RWPE2 (cell line): ENCODE data around the gene TRERF1.

ENCODE experiments used
- ATAC-seq: fragments of 200-7000 bp; cut with Tn5 transposase; 3 replicates; pipeline ENCODE4 v1.9.1; 2021; ENCODE audit warnings: low read depth
- DNase-seq: peaks from one replicate; pipeline ENCODE4 v3.0.0-alpha.2; 2020; ENCODE audit warnings: low spot score
- H3K27ac ChIP-seq: fragments of 450-650 bp; 2 replicates; pipeline ENCODE4 v1.5.1; 2017; ENCODE audit warnings: mild to moderate bottlenecking; ENCODE audit not compliant: poor library complexity, severe bottlenecking
- H3K27me3 ChIP-seq: fragments of 250-450 bp; sonication (Bioruptor Pico); 2 replicates; pipeline ENCODE4 v1.5.1; 2021; ENCODE audit warnings: mild to moderate bottlenecking, moderate library complexity; ENCODE audit not compliant: insufficient read depth, poor library complexity, severe bottlenecking
- H3K36me3 ChIP-seq: fragments of 250-450 bp; sonication (Bioruptor Pico); 2 replicates; pipeline ENCODE4 v1.5.1; 2020; ENCODE audit warnings: low read depth, mild to moderate bottlenecking, moderate library complexity
- H3K4me1 ChIP-seq: fragments of 250-450 bp; sonication (Bioruptor Pico); 2 replicates; pipeline ENCODE4 v1.5.1; 2021; ENCODE audit warnings: mild to moderate bottlenecking, moderate library complexity; ENCODE audit not compliant: insufficient read depth, poor library complexity, severe bottlenecking
- H3K4me3 ChIP-seq: fragments of 250-450 bp; sonication (Bioruptor Pico); 2 replicates; pipeline ENCODE4 v1.5.1; 2021; ENCODE audit warnings: mild to moderate bottlenecking, moderate library complexity; ENCODE audit not compliant: severe bottlenecking
- H3K9me3 ChIP-seq: fragments of 250-450 bp; sonication (Bioruptor Pico); 2 replicates; pipeline ENCODE4 v1.5.1; 2021; ENCODE audit warnings: mild to moderate bottlenecking, moderate library complexity; ENCODE audit not compliant: severe bottlenecking
- TF ChIP-seq, protein P1 (sequence below): fragments of 450-650 bp; IDR thresholded peaks from one replicate; pipeline ENCODE4 v1.5.1; 2017; ENCODE audit warnings: mild to moderate bottlenecking, moderate library complexity; ENCODE audit not compliant: poor library complexity, severe bottlenecking

TRERF1 gene

DNA sequence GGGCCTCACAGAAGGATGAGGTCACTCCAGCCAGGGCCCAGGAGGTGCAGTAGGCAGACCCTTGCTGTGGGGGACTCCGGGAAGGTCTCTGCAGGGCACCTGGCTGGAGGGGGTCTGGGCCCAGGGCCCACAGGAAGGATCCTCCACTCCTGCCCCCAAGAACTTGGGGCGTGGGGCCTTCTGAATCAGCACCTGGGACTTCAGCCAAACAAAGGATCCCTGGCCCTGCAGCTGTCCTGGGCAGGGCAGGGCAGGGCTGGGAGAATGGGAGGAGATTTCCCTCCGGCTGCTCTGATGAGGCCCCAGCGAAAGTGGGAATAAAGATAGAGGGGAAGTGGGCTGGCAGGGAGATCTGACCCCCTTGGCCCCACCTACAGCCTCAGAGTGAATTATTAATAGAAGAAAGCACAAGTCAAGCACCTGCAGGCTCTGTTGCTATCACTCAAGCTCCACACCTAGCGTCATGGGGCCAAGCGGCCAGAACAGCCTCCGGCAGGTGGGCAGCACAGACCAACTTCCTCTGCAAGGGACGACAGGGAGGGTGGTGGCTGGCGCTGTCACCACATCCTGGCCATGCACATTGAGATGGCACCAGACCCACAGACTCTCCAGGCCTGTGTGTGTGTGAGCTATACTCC, 172.5 kb downstream of the TRERF1 start:
- peaks cover 39% of the 10 kb centered on the region for H3K4me1 ChIP-seq
- no peaks in the 10 kb centered on the region for H3K36me3 ChIP-seq
- H3K27me3 ChIP-seq: no peaks in the 10 kb centered on the region
- TF ChIP-seq, protein P1, sequence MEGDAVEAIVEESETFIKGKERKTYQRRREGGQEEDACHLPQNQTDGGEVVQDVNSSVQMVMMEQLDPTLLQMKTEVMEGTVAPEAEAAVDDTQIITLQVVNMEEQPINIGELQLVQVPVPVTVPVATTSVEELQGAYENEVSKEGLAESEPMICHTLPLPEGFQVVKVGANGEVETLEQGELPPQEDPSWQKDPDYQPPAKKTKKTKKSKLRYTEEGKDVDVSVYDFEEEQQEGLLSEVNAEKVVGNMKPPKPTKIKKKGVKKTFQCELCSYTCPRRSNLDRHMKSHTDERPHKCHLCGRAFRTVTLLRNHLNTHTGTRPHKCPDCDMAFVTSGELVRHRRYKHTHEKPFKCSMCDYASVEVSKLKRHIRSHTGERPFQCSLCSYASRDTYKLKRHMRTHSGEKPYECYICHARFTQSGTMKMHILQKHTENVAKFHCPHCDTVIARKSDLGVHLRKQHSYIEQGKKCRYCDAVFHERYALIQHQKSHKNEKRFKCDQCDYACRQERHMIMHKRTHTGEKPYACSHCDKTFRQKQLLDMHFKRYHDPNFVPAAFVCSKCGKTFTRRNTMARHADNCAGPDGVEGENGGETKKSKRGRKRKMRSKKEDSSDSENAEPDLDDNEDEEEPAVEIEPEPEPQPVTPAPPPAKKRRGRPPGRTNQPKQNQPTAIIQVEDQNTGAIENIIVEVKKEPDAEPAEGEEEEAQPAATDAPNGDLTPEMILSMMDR: no peak
- DNase-seq: peak; percentile 86
- ATAC-seq: peak; percentile 85
- H3K9me3 ChIP-seq: no peaks in the 10 kb centered on the region
- no peak overlapping the region for H3K4me3 ChIP-seq
- peak overlapping the region; percentile 88 for H3K27ac ChIP-seq

DNA sequence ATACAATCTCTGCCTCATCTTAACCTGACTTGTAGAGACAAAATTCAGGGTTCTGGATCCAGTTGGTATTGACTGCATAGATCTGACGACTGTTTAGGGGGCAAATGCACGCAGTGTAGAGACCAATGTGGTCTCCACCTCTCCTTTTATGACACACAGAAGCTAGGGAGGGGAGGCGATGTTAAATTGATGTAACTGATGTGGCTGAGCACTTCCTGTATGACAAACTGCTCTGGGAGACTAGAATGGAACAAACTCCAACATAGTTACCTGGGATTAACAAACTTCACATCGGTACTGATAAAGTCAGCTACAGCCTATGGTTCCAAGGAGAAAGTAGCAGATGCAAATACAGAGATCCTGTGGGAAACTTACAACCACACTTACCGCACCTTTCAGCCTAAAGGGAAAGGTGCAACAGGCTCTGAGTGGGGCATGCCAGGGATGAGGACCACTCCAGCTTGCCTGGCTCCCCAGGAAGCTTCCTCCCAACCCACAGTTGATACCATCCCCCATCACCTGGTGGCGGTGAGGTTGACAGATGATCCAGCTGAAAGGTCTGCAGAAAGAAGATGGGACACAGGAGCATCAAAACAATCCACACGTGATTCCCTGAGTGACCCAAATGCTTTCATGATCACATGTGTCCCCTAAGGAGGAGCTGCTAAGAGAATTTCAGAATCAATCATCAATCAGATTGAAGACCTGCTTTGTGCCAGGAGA, 173.4 kb downstream of the TRERF1 start:
- TF ChIP-seq, protein P1: no peak
- H3K36me3 ChIP-seq: no peaks in the 10 kb centered on the region
- H3K9me3 ChIP-seq: no peaks in the 10 kb centered on the region
- no peaks in the 10 kb centered on the region for H3K27me3 ChIP-seq
- H3K27ac ChIP-seq: peak overlapping the region; percentile 88
- H3K4me1 ChIP-seq: peaks cover 39% of the 10 kb centered on the region
- DNase-seq (no peak), ATAC-seq (no peak)
- no peak overlapping the region for H3K4me3 ChIP-seq

DNA sequence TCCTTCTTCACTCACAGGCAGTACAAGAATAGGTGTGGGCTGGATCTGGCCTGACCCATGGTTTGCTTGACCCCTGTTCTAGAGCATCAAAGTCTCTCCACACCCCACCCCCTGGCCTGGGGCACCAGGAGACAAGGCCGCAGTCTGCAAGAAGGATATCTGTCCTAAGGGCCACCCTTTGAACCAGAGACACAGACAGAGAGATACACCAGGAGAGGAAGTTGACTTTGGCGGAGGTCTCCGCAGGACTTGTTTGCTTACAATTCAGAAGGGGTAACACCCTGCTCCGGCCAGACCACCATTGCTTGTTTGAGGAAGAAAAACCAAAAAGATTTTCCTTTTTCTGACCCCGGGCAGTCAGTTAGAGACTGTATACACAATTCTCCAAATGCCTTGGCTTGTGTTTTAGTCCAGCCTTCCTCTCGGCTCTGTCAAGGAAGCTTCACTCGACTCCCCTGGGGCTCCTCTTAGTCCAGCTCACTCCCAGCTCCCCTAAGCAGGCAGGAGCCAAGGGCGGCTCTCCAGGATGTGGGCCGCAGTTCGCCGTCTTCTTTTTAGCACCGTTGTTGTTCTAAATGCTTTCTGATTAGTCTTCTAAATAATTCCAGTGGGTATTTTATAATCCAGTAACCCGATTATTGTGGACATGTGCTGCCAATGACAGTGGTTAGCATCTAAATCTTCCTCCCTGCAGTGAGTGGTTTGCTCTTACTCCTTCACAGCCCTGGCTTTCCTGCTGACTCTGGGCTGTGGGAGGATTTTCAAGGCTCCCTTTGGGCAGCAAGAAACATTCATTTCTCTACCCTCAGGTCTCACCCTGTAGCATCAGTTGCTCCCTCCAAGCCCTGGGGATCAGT, 175.5 kb downstream of the TRERF1 start:
- TF ChIP-seq, protein P1: no peak
- H3K27me3 ChIP-seq: no peaks in the 10 kb centered on the region
- ATAC-seq: no peak
- DNase-seq: no peak
- peaks cover 33% of the 10 kb centered on the region for H3K4me1 ChIP-seq
- no peak overlapping the region for H3K27ac ChIP-seq
- H3K4me3 ChIP-seq: no peak overlapping the region
- H3K9me3 ChIP-seq: no peaks in the 10 kb centered on the region
- no peaks in the 10 kb centered on the region for H3K36me3 ChIP-seq

DNA sequence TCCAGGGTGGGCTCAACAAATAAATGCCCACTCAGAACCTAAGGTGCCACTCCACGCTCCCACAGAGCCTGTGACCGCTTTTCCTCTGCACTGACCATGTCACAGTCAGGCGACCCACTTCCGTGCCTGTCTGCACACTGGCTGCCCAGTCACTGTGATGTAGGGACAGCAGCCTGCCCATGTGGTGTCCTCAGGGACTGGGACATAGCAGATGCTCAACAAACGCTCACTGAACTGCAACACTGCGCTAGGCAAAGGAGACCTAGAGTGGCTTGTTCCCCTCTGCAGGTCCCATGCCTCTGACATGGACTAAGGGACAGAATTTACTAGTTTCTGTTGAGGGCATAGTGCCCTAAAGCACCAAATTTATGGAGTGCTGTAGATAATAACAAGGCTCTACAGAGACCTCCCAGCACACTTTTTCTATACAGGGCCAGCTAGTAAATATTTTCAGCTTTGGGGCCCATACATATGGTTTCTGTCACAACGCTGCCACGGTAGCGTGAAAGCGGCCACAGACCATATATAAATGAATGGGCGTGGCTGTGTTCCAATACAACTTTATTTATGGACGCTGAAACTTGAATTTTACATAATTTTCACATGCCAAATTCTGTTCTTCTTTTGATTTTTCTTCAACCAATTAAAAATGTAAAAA, 176.2 kb downstream of the TRERF1 start:
- H3K27ac ChIP-seq: no peak overlapping the region
- no peak for DNase-seq
- no peak overlapping the region for H3K4me3 ChIP-seq
- TF ChIP-seq, protein P1: no peak
- H3K27me3 ChIP-seq: no peaks in the 10 kb centered on the region
- H3K9me3 ChIP-seq: no peaks in the 10 kb centered on the region
- no peak for ATAC-seq
- peaks cover 25% of the 10 kb centered on the region for H3K4me1 ChIP-seq
- no peaks in the 10 kb centered on the region for H3K36me3 ChIP-seq
